HG03108 (cell line): ENCODE data around the gene MBTPS1.

Experiments
- ATAC-seq: cut with Tn5 transposase; IDR thresholded peaks from one replicate; pipeline ENCODE4 v1.9.1; 2021; ENCODE audit warnings: moderate library complexity; ENCODE audit not compliant: unreplicated experiment

MBTPS1 gene

GRCh38 chr16:84055801-84056634 lies 60.7 kb downstream of the MBTPS1 start:
- no peak for ATAC-seq

- no peak for ATAC-seq
Measured at GRCh38 chr16:84055366-84055765, 61.4 kb downstream of the MBTPS1 start.

GRCh38 chr16:84054916-84055315 lies 61.8 kb downstream of the MBTPS1 start:
- no peak for ATAC-seq

- no peak for ATAC-seq
Measured at GRCh38 chr16:84054271-84054670, 62.5 kb downstream of the MBTPS1 start.

GRCh38 chr16:84053237-84053636 lies 63.5 kb downstream of the MBTPS1 start:
- no peak for ATAC-seq

- no peak for ATAC-seq
Measured at GRCh38 chr16:84052071-84052622, 64.6 kb downstream of the MBTPS1 start.

GRCh38 chr16:84050316-84050715 lies 66.4 kb downstream of the MBTPS1 start:
- no peak for ATAC-seq

GRCh38 chr16:84049403-84050060 lies 67.2 kb downstream of the MBTPS1 start:
- no peak for ATAC-seq

GRCh38 chr16:84048871-84049270 lies 67.9 kb downstream of the MBTPS1 start:
- ATAC-seq = no peak

GRCh38 chr16:84048270-84048669 lies 68.5 kb downstream of the MBTPS1 start:
- no peak for ATAC-seq

GRCh38 chr16:84047626-84048025 lies 69.1 kb downstream of the MBTPS1 start:
- ATAC-seq = no peak

- no peak for ATAC-seq
Measured at GRCh38 chr16:84047206-84047605, 69.5 kb downstream of the MBTPS1 start.

- ATAC-seq = no peak
Measured at GRCh38 chr16:84045818-84046470, 70.8 kb downstream of the MBTPS1 start.

- ATAC-seq = no peak
Measured at GRCh38 chr16:84045001-84045817, 71.5 kb downstream of the MBTPS1 start.

- no peak for ATAC-seq
Measured at GRCh38 chr16:84044118-84044488, 72.6 kb downstream of the MBTPS1 start.

GRCh38 chr16:84043486-84044117 lies 73.1 kb downstream of the MBTPS1 start:
- ATAC-seq = no peak

- no peak for ATAC-seq
Measured at GRCh38 chr16:84042879-84043485, 73.8 kb downstream of the MBTPS1 start.

- ATAC-seq = no peak
Measured at GRCh38 chr16:84042308-84042878, 74.3 kb downstream of the MBTPS1 start, which contains the start of gene SLC38A8. TSS of gene SLC38A8 (minus strand) at chr16:84042795. CDS start at chr16:84042157, 638 bp downstream.

- ATAC-seq = no peak
Measured at GRCh38 chr16:84041881-84042280, 74.9 kb downstream of the MBTPS1 start.
